ENCODE results near the gene BRD9.

DNA sequence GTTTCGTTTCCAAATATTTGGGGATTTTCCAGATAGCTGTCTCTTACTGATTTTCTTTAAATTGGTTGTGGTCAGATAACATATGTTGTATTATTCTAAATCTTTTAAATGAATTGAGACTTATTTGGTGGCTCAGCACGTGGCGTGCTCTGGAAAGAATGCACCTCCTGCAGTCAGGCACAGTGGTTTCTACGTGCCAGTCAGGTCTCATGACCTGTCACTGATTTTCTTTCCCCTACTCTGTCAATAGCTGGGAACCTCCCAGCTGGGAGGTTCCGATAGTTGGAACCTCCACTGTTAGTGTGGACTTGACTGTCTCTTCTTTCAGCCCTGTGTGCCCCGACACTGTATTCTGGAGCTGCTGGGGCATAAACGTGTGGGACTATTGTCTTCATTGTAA, 27.7 kb upstream of the BRD9 start:
- no peak for TF ChIP-seq EZH2phosphoT487 (IDR thresholded peaks at IDR 0.05; ENCODE audit: insufficient read depth, low read depth)
- no peak for TF ChIP-seq EZH2 (IDR thresholded peaks at IDR 0.05; ENCODE audit: insufficient read depth, poor library complexity, severe bottlenecking)
